GM23338 (cell line): ENCODE measurements around the gene RFPL2. TPM values are rescaled to one million over a fixed set of nuclear protein-coding genes. Genes with fewer than 3 reads are reported as not detected.
A peak's percentile ranks its signal among the peaks of the same experiment; 100 is the strongest.
"Not testable (repeated sequence)": the region's sequence is repeated elsewhere in the genome, so short reads cannot be mapped to it uniquely, and the experiment has no call there.

Experiments
- ATAC-seq: fragments of 200-7000 bp; cut with Tn5 transposase; 3 replicates; pipeline ENCODE4 v1.9.1; 2020
- DNase-seq: peaks from one replicate; pipeline ENCODE4 v3.0.0-alpha.2; 2015; ENCODE audit warnings: low spot score
- H2AFZ ChIP-seq: fragments of 200-600 bp; sonication (generic); 2 replicates; pipeline ENCODE4 v1.8.0; 2016; ENCODE audit warnings: antibody characterized with exemption, mild to moderate bottlenecking, moderate library complexity
- H3F3A ChIP-seq: fragments of 200-600 bp; sonication (generic); replicated peaks from 2 replicates; pipeline ENCODE4 v1.8.0; 2017; ENCODE audit warnings: antibody characterized with exemption, mixed run types, low read depth
- H3K27ac ChIP-seq: fragments of 200-600 bp; sonication (generic); 2 replicates; pipeline ENCODE4 v1.6.1; 2016; ENCODE audit warnings: low read depth
- H3K27me3 ChIP-seq: fragments of 200-600 bp; sonication (generic); 2 replicates; pipeline ENCODE4 v1.8.0; 2016; ENCODE audit warnings: mild to moderate bottlenecking, mixed run types, moderate library complexity; ENCODE audit not compliant: insufficient read depth
- H3K36me3 ChIP-seq: fragments of 200-600 bp; sonication (generic); 2 replicates; pipeline ENCODE4 v1.8.0; 2016; ENCODE audit warnings: mild to moderate bottlenecking; ENCODE audit not compliant: insufficient read depth
- H3K4me1 ChIP-seq: fragments of 200-600 bp; sonication (generic); 2 replicates; pipeline ENCODE4 v1.8.0; 2016; ENCODE audit warnings: mild to moderate bottlenecking, moderate library complexity; ENCODE audit not compliant: insufficient read depth
- H3K4me2 ChIP-seq: fragments of 200-600 bp; sonication (generic); 2 replicates; pipeline ENCODE4 v1.7.1; 2017; ENCODE audit warnings: mixed run types
- H3K4me3 ChIP-seq: fragments of 200-600 bp; sonication (generic); 2 replicates; pipeline ENCODE4 v1.6.1; 2016; ENCODE audit warnings: mixed run types
- H3K79me2 ChIP-seq: fragments of 200-600 bp; sonication (generic); replicated peaks from 2 replicates; pipeline ENCODE4 v1.8.0; 2017; ENCODE audit warnings: mild to moderate bottlenecking; ENCODE audit not compliant: insufficient read depth
- H3K9me2 ChIP-seq: fragments of 200-600 bp; sonication (generic); 2 replicates; pipeline ENCODE4 v1.8.0; 2017; ENCODE audit not compliant: insufficient read depth
- H4K20me1 ChIP-seq: fragments of 200-600 bp; sonication (generic); replicated peaks from 2 replicates; pipeline ENCODE4 v1.8.0; 2017; ENCODE audit warnings: mild to moderate bottlenecking; ENCODE audit not compliant: insufficient read depth
- H3K27ac Mint-ChIP-seq: 2 replicates; pipeline ENCODE4 v1.8.0; 2020; ENCODE audit warnings: inconsistent platforms, mild to moderate bottlenecking, moderate library complexity, mixed read lengths
- H3K27me3 Mint-ChIP-seq: 3 replicates; pipeline ENCODE4 v1.8.0; 2022; ENCODE audit warnings: low read depth, mild to moderate bottlenecking, moderate library complexity, mixed read lengths, inconsistent platforms; ENCODE audit not compliant: insufficient read depth, poor library complexity
- H3K36me3 Mint-ChIP-seq: 3 replicates; pipeline ENCODE4 v1.8.0; 2021; ENCODE audit warnings: low read depth, mild to moderate bottlenecking, inconsistent platforms, moderate library complexity, mixed read lengths
- H3K4me1 Mint-ChIP-seq: 3 replicates; pipeline ENCODE4 v1.8.0; 2020; ENCODE audit warnings: mild to moderate bottlenecking, inconsistent platforms, mixed read lengths
- H3K4me3 Mint-ChIP-seq: 3 replicates; pipeline ENCODE4 v1.8.0; 2021; ENCODE audit warnings: moderate library complexity, mild to moderate bottlenecking, inconsistent platforms, mixed read lengths
- H3K9me3 Mint-ChIP-seq: 3 replicates; pipeline ENCODE4 v1.8.0; 2020; ENCODE audit warnings: moderate library complexity, mild to moderate bottlenecking, inconsistent platforms, mixed read lengths
- CREB1 ChIP-seq: fragments of 250-450 bp; sonication (Bioruptor Pico); IDR thresholded peaks from 2 replicates; pipeline ENCODE4 v1.5.0; 2020; ENCODE audit warnings: low read depth, mild to moderate bottlenecking, moderate library complexity
- ETS1 ChIP-seq: IDR thresholded peaks from 2 replicates; pipeline ENCODE4 v1.6.1; 2016; ENCODE audit warnings: antibody characterized with exemption
- EZH2 ChIP-seq: fragments of 200-600 bp; sonication (generic); IDR thresholded peaks from one replicate; pipeline ENCODE4 v1.8.0; 2017; ENCODE audit warnings: antibody characterized with exemption, mild to moderate bottlenecking, low read depth; ENCODE audit not compliant: unreplicated experiment
- NANOG ChIP-seq: IDR thresholded peaks from 2 replicates; pipeline ENCODE4 v1.6.1; 2016; ENCODE audit warnings: antibody characterized with exemption, borderline replicate concordance
- POLR2AphosphoS5 ChIP-seq: IDR thresholded peaks from 2 replicates; pipeline ENCODE4 v1.6.1; 2016; ENCODE audit warnings: antibody characterized with exemption, low read depth
- ZNF114 ChIP-seq: fragments of 250-450 bp; sonication (Bioruptor Pico); IDR thresholded peaks from 2 replicates; pipeline ENCODE4 v1.5.0; 2020; ENCODE audit warnings: mild to moderate bottlenecking, moderate library complexity
- ZNF331 ChIP-seq: fragments of 250-450 bp; sonication (Bioruptor Pico); IDR thresholded peaks from 2 replicates; pipeline ENCODE4 v1.5.0; 2020; ENCODE audit warnings: low read depth, mild to moderate bottlenecking, moderate library complexity
- ZNF462 ChIP-seq: fragments of 250-450 bp; sonication (Bioruptor Pico); IDR thresholded peaks from 2 replicates; pipeline ENCODE4 v1.5.0; 2020; ENCODE audit warnings: mild to moderate bottlenecking, moderate library complexity
- polyA plus RNA-seq: library from polyadenylated mRNA; unstranded; fragments of >200 nt; fragmentation: Nextera tagmentation; extraction: Ambion mirVana; gene quantifications from 2 replicates; pipeline ENCODE4 v1.2.1, GENCODE V29; 2016
- total RNA-seq: library from RNA; depleted of rRNA; stranded (reverse); fragments of >200 nt; shearing (Covaris generic); gene quantifications from 2 replicates; pipeline ENCODE4 v1.2.3, GENCODE V29; 2014

Gene RFPL2
- total and polyA plus RNA-seq, 2 experiments from 2014 or later: 0.45 TPM; not detected in 1

GRCh38 chr22:32164075-32164860 lies 40.6 kb downstream of the RFPL2 start:
- Histone ChIP-seq H3K9me2 (no peaks in the 10 kb centered on the region), H3K4me1 (no peaks in the 10 kb centered on the region), H4K20me1 (no peaks in the 10 kb centered on the region), H3K4me2 (no peak overlapping the region), H3K27me3 (no peaks in the 10 kb centered on the region), H3K4me3 (no peak overlapping the region), H3K79me2 (no peaks in the 10 kb centered on the region), H2AFZ (no peak overlapping the region), H3F3A (no peaks in the 10 kb centered on the region), H3K27ac (no peak overlapping the region), H3K36me3 (no peaks in the 10 kb centered on the region)
- ATAC-seq (peak; percentile 74), DNase-seq (peak; percentile 7)
- no peak for TF ChIP-seq CREB1 (CRISPR knock-in tag)
- Mint-ChIP-seq H3K36me3 (no peaks in the 10 kb centered on the region), H3K27me3 (peaks cover 7% of the 10 kb centered on the region), H3K4me1 (peaks cover 14% of the 10 kb centered on the region), H3K9me3 (no peaks in the 10 kb centered on the region), H3K27ac (no peak overlapping the region), H3K4me3 (no peak overlapping the region)

GRCh38 chr22:32160411-32160810 lies 44.5 kb downstream of the RFPL2 start:
- not testable (repeated sequence) for H3F3A ChIP-seq, H3K9me3 Mint-ChIP-seq, H3K79me2 ChIP-seq, H3K27me3 ChIP-seq, H2AFZ ChIP-seq, ATAC-seq, H4K20me1 ChIP-seq, H3K36me3 Mint-ChIP-seq, H3K4me3 Mint-ChIP-seq, H3K27ac ChIP-seq, H3K9me2 ChIP-seq, H3K4me2 ChIP-seq, H3K4me1 ChIP-seq, DNase-seq, H3K36me3 ChIP-seq, H3K27ac Mint-ChIP-seq, H3K4me3 ChIP-seq, H3K27me3 Mint-ChIP-seq
- peaks cover 25% of the 10 kb centered on the region for H3K4me1 Mint-ChIP-seq

- Histone ChIP-seq H3F3A (no peaks in the 10 kb centered on the region), H3K4me1 (no peaks in the 10 kb centered on the region; the same call in 1 of the 2 replicates), H3K9me2 (no peaks in the 10 kb centered on the region), H4K20me1 (no peaks in the 10 kb centered on the region), H3K27me3 (no peaks in the 10 kb centered on the region), H3K4me3 (no peak within 1 kb of the TSS), H3K4me2 (no peak within 1 kb of the TSS), H2AFZ (no peak within 1 kb of the TSS; the same call in 1 of the 2 replicates), H3K36me3 (no peaks in the 10 kb centered on the region), H3K79me2 (no peaks in the 10 kb centered on the region), H3K27ac (no peak within 1 kb of the TSS)
- Mint-ChIP-seq H3K9me3 (no peaks in the 10 kb centered on the region), H3K36me3 (no peaks in the 10 kb centered on the region), H3K4me1 (peaks cover 23% of the 10 kb centered on the region), H3K27ac (no peak within 1 kb of the TSS), H3K4me3 (no peak within 1 kb of the TSS; the same call in 2 of the 3 replicates), H3K27me3 (peaks cover under 1% of the 10 kb centered on the region)
- ATAC-seq (peak; percentile 79), DNase-seq (peak; percentile 74)
- no peak for TF ChIP-seq ZNF331
- TF ChIP-seq ZNF462 (CRISPR knock-in tag): no peak
- no peak for TF ChIP-seq EZH2
- no peak for TF ChIP-seq ZNF114
- TF ChIP-seq NANOG: no peak
- no peak for TF ChIP-seq POLR2AphosphoS5
- no peak for TF ChIP-seq ETS1
Observed at GRCh38 chr22:32158712-32159533, 46.0 kb downstream of the RFPL2 start, which contains the start of gene C22orf42. Gene C22orf42, minus strand, starts transcription at chr22:32159303. Its CDS starts 88 bp downstream, at chr22:32159215.
